Measurements from ENCODE around the gene PPM1L. TPM values are rescaled to one million over a fixed set of nuclear protein-coding genes. Genes with fewer than 3 reads are reported as not detected.
A peak's percentile ranks its signal among the peaks of the same experiment; 100 is the strongest.

Gene PPM1L
- total and polyA plus RNA-seq, 9 donors = 5.3 to 13.9 (median 10.9) TPM

DNA sequence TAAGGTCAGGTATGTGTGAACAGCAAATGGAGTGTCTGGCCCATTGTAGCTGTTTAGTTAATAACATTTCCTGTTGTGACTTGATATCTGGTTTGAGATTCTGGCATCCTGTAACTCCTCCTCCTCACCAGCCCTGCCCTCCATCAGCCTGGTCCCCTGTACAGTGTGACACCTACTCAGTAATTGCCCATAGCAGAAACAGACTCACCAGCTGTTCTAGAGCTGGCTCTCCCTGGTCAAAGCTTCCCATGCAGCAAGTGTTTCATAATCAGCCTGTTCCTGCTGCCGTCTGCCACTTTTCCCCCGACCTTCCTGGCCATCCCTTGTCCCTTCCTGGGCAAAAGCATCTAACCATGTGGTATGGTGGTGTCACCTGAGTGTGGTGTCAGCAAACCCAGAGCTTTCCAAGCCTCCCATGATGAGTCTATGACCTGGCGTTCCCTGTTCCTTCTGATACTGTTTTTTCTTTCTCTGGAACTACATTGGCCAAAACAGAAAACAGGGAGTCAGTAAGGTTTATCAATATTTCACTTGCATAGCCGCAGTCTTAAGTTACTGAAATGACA is 293.7 kb downstream of the PPM1L start:
- Histone ChIP-seq H3K27ac (ENCODE audit: low read length) (no peak overlapping the region), H3K4me1 (ENCODE audit: control insufficient read depth, insufficient read depth, low read length) (no peaks in the 10 kb centered on the region), H3K36me3 (ENCODE audit: control insufficient read depth, insufficient read depth, low read length) (no peaks in the 10 kb centered on the region), H3K4me3 (ENCODE audit: low read length) (no peak overlapping the region), H3K9me3 (replicated peaks; ENCODE audit: control insufficient read depth, low read depth, low read length) (no peaks in the 10 kb centered on the region), H3K27me3 (ENCODE audit: control insufficient read depth, insufficient read depth, low read length) (no peaks in the 10 kb centered on the region)
- no CpG with 5 or more reads among the region's 4 CpGs for WGBS (ENCODE audit: insufficient coverage)
- no peak for DNase-seq

DNA sequence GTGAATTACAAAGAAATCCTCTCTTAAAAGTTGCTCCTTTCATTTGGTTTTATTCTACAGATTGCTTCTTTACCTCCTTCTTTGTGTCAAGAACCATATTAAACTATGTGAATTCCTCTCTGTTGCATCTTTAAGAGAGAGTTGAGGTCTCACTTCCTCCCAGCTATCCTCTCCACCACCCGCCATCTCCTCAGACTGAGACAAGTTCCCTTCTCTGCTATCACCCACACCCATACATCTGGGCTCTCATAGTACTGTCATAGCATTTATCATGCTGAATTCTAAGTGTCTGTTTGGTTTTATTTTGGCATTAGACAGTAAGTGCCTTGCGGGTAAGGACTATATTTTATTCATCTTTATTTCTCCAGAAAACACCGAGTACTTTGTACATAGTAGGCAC is 294.9 kb downstream of the PPM1L start:
- 80% methylated on average over 1 of the region's 3 CpGs for WGBS (ENCODE audit: insufficient coverage)
- Histone ChIP-seq H3K27me3 (ENCODE audit: control insufficient read depth, insufficient read depth, low read length) (no peaks in the 10 kb centered on the region), H3K27ac (ENCODE audit: low read length) (no peak overlapping the region), H3K9me3 (replicated peaks; ENCODE audit: control insufficient read depth, low read depth, low read length) (no peaks in the 10 kb centered on the region), H3K36me3 (ENCODE audit: control insufficient read depth, insufficient read depth, low read length) (no peaks in the 10 kb centered on the region), H3K4me3 (ENCODE audit: low read length) (no peak overlapping the region), H3K4me1 (ENCODE audit: control insufficient read depth, insufficient read depth, low read length) (no peaks in the 10 kb centered on the region)
- no peak for DNase-seq

DNA sequence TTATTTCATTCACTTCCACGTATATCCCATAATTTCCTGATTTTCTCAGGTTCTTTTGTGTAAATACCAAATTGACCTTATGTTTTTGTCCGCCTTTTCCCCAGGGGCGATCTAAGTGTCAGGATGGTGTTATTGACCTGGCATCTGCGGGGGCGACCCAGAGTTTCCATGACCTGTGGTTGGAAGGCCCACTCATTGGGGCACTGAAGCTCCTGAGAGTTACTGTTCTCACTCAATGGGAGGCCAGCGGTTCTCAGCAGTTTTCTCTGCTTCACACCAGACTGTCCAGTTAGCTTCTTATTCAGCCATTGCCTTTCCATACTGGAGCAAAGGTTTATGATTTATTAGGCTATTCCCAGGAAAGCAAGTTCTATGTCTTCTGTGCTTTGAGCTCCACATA is 295.8 kb downstream of the PPM1L start:
- WGBS (ENCODE audit: insufficient coverage) = 78% methylated on average over 4 of the region's 6 CpGs
- H3K4me3 ChIP-seq (ENCODE audit: low read length) = no peak overlapping the region
- no peaks in the 10 kb centered on the region for H3K9me3 ChIP-seq (replicated peaks; ENCODE audit: control insufficient read depth, low read depth, low read length)
- no peak overlapping the region for H3K27ac ChIP-seq (ENCODE audit: low read length)
- no peaks in the 10 kb centered on the region for H3K36me3 ChIP-seq (ENCODE audit: control insufficient read depth, insufficient read depth, low read length)
- no peaks in the 10 kb centered on the region for H3K27me3 ChIP-seq (ENCODE audit: control insufficient read depth, insufficient read depth, low read length)
- no peaks in the 10 kb centered on the region for H3K4me1 ChIP-seq (ENCODE audit: control insufficient read depth, insufficient read depth, low read length)
- no peak for DNase-seq

- Histone ChIP-seq H3K4me3 (ENCODE audit: low read length) (no peak overlapping the region), H3K27me3 (ENCODE audit: control insufficient read depth, insufficient read depth, low read length) (no peaks in the 10 kb centered on the region), H3K36me3 (ENCODE audit: control insufficient read depth, insufficient read depth, low read length) (no peaks in the 10 kb centered on the region), H3K27ac (ENCODE audit: low read length) (no peak overlapping the region), H3K4me1 (ENCODE audit: control insufficient read depth, insufficient read depth, low read length) (no peaks in the 10 kb centered on the region), H3K9me3 (replicated peaks; ENCODE audit: control insufficient read depth, low read depth, low read length) (no peaks in the 10 kb centered on the region)
- WGBS (ENCODE audit: insufficient coverage) = 73% methylated on average over 2 of the region's 5 CpGs
- DNase-seq = no peak
Observed at GRCh38 chr3:161054860-161055604, 299.0 kb downstream of the PPM1L start.

DNA sequence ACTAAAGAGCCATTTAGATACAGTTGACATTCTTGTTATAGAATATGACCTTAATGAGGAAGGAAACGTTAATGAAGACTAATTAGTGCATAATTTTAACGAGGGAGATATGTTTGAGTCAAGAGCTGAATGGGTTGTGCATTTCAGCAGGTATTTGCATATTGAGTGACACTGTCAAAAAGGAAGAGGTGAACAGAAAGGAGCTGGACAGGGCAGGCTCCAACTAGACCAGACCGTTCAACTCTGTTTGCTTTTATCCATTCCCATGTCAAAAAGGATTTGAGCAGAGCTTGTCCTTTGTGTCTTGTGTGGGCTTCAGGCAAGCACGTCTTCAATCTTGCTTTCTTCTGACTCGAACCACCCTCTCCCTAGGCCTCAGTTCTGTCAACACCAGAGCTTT is 308.4 kb downstream of the PPM1L start:
- Histone ChIP-seq H3K4me1 (ENCODE audit: control insufficient read depth, insufficient read depth, low read length) (no peaks in the 10 kb centered on the region), H3K27ac (ENCODE audit: low read length) (no peak overlapping the region), H3K4me3 (ENCODE audit: low read length) (no peak overlapping the region), H3K9me3 (replicated peaks; ENCODE audit: control insufficient read depth, low read depth, low read length) (no peaks in the 10 kb centered on the region), H3K36me3 (ENCODE audit: control insufficient read depth, insufficient read depth, low read length) (no peaks in the 10 kb centered on the region), H3K27me3 (ENCODE audit: control insufficient read depth, insufficient read depth, low read length) (no peaks in the 10 kb centered on the region)
- DNase-seq = no peak
- WGBS (ENCODE audit: insufficient coverage) = 71% methylated on average over 5 of the region's 5 CpGs

GRCh38 chr3:161066930-161067329 is 310.9 kb downstream of the PPM1L start:
- H3K4me3 ChIP-seq (ENCODE audit: low read length) = no peak overlapping the region
- no peak overlapping the region for H3K27ac ChIP-seq (ENCODE audit: low read length)
- no peak for DNase-seq
- no peaks in the 10 kb centered on the region for H3K27me3 ChIP-seq (ENCODE audit: control insufficient read depth, insufficient read depth, low read length)
- H3K9me3 ChIP-seq (replicated peaks; ENCODE audit: control insufficient read depth, low read depth, low read length) = no peaks in the 10 kb centered on the region
- no CpG with 5 or more reads among the region's 3 CpGs for WGBS (ENCODE audit: insufficient coverage)
- H3K36me3 ChIP-seq (ENCODE audit: control insufficient read depth, insufficient read depth, low read length) = no peaks in the 10 kb centered on the region
- H3K4me1 ChIP-seq (ENCODE audit: control insufficient read depth, insufficient read depth, low read length) = no peaks in the 10 kb centered on the region

- Histone ChIP-seq H3K9me3 (replicated peaks; ENCODE audit: control insufficient read depth, low read depth, low read length) (no peaks in the 10 kb centered on the region), H3K27ac (ENCODE audit: low read length) (no peak overlapping the region), H3K27me3 (ENCODE audit: control insufficient read depth, insufficient read depth, low read length) (no peaks in the 10 kb centered on the region), H3K36me3 (ENCODE audit: control insufficient read depth, insufficient read depth, low read length) (no peaks in the 10 kb centered on the region), H3K4me3 (ENCODE audit: low read length) (no peak overlapping the region), H3K4me1 (ENCODE audit: control insufficient read depth, insufficient read depth, low read length) (no peaks in the 10 kb centered on the region)
- DNase-seq = no peak
- 67% methylated on average over 1 of the region's 1 CpG for WGBS (ENCODE audit: insufficient coverage)
Observed at GRCh38 chr3:161067335-161067734, 311.3 kb downstream of the PPM1L start.

DNA sequence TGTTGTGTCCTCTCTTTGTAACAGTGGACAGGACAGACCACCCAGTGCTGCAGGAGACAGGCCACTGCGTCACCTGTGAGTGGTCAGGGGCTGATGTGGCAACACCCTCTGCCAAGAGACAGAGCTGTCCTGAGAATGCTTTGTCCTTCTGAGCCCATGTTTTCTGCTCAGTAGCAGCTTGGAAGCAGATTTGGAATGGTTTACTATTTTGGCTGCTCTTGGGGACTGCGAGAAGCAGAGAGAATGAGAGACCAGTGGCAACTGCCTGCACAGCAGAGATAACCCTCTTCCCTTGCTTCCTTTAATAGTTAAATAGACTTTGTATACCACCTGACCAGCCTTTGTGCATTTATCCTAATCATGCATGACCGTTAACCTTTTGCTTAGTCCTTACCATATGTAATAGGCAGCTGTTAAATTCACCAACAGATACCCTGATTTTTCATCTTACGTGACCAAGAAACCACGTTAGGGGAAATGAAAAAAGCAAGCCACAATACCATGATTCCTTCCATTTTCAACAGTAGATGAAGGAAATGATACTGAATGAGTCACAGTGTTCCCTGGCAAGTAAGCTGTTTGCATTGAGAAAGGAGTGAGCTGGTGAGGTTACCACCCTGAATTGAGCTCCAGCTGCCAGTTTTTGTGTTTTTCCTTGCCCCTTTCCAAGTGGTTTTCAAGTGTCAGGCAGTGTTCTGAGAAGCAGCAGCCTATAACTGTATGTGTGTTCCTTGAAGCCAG is 313.6 kb downstream of the PPM1L start:
- Histone ChIP-seq H3K27ac (ENCODE audit: low read length) (no peak overlapping the region), H3K4me3 (ENCODE audit: low read length) (no peak overlapping the region), H3K27me3 (ENCODE audit: control insufficient read depth, insufficient read depth, low read length) (no peaks in the 10 kb centered on the region), H3K9me3 (replicated peaks; ENCODE audit: control insufficient read depth, low read depth, low read length) (no peaks in the 10 kb centered on the region), H3K36me3 (ENCODE audit: control insufficient read depth, insufficient read depth, low read length) (no peaks in the 10 kb centered on the region), H3K4me1 (ENCODE audit: control insufficient read depth, insufficient read depth, low read length) (no peaks in the 10 kb centered on the region)
- WGBS (ENCODE audit: insufficient coverage) = 67% methylated on average over 1 of the region's 5 CpGs
- peak; percentile 33 for DNase-seq

GRCh38 chr3:161070252-161070930 is 314.4 kb downstream of the PPM1L start:
- no peaks in the 10 kb centered on the region for H3K36me3 ChIP-seq (ENCODE audit: control insufficient read depth, insufficient read depth, low read length)
- H3K9me3 ChIP-seq (replicated peaks; ENCODE audit: control insufficient read depth, low read depth, low read length) = no peaks in the 10 kb centered on the region
- H3K4me1 ChIP-seq (ENCODE audit: control insufficient read depth, insufficient read depth, low read length) = no peaks in the 10 kb centered on the region
- H3K27ac ChIP-seq (ENCODE audit: low read length) = no peak overlapping the region
- WGBS (ENCODE audit: insufficient coverage) = no CpG with 5 or more reads among the region's 9 CpGs
- H3K27me3 ChIP-seq (ENCODE audit: control insufficient read depth, insufficient read depth, low read length) = no peaks in the 10 kb centered on the region
- H3K4me3 ChIP-seq (ENCODE audit: low read length) = no peak overlapping the region
- no peak for DNase-seq
